Keratinocyte (primary cell): Measurements from ENCODE around the gene ILKAP. TPM values are rescaled to one million over a fixed set of nuclear protein-coding genes. Genes with fewer than 3 reads are reported as not detected.

Experiments used
- DNase-seq: peaks from one replicate; pipeline ENCODE4 v3.0.0-alpha.2; 2011; ENCODE audit warnings: low read depth, missing footprints, low spot score
- FAIRE-seq: peaks from 2 replicates; lab custom pipeline; 2011; peaks lifted over from hg19 to GRCh38; lab: Jason Lieb, UNC
- H2AFZ ChIP-seq: 2 replicates; pipeline ENCODE4 v1.6.0; 2012; ENCODE audit warnings: low read length, control low read depth, inconsistent platforms; ENCODE audit not compliant: control insufficient read depth
- H3K27ac ChIP-seq: 2 replicates; pipeline ENCODE4 v1.5.1; 2011; ENCODE audit warnings: low read length; ENCODE audit not compliant: control insufficient read depth, insufficient read depth
- H3K27me3 ChIP-seq: 3 replicates; pipeline ENCODE4 v1.6.0; 2011; ENCODE audit warnings: low read length; ENCODE audit not compliant: control insufficient read depth, insufficient read depth; ENCODE audit errors: extremely low read depth
- H3K36me3 ChIP-seq, 2 experiments: 2 replicates in 1 of 2; 3 replicates in 1 of 2; pipeline ENCODE4 v1.5.1; 2011; ENCODE audit warnings: low read length in 2 of 2, mild to moderate bottlenecking in 1 of 2; ENCODE audit not compliant: control insufficient read depth in 2 of 2, insufficient read depth in 2 of 2; ENCODE audit errors: extremely low read depth in 1 of 2
- H3K4me1 ChIP-seq: 3 replicates; pipeline ENCODE4 v1.5.1; 2011; ENCODE audit warnings: low read length; ENCODE audit not compliant: control insufficient read depth, insufficient read depth; ENCODE audit errors: extremely low read depth
- H3K4me2 ChIP-seq: 3 replicates; pipeline ENCODE4 v1.6.0; 2011; ENCODE audit warnings: low read depth, low read length; ENCODE audit not compliant: control insufficient read depth, insufficient read depth; ENCODE audit errors: extremely low read depth
- H3K4me3 ChIP-seq, 3 experiments: fragments of 200-600 bp in 1 of 3; sonication (generic) in 1 of 3; 2 replicates in 2 of 3; 3 replicates in 1 of 3; pipeline ENCODE4 v1.5.1; 2011 to 2016; ENCODE audit warnings: low read length in 3 of 3, mild to moderate bottlenecking in 3 of 3, control low read depth in 2 of 3, inconsistent platforms in 1 of 3, low read depth in 1 of 3, mixed read lengths in 1 of 3, mixed run types in 1 of 3, moderate library complexity in 1 of 3; ENCODE audit not compliant: control insufficient read depth in 2 of 3, insufficient read depth in 2 of 3; ENCODE audit errors: extremely low read depth in 1 of 3
- H3K79me2 ChIP-seq: 2 replicates; pipeline ENCODE4 v1.6.0; 2012; ENCODE audit warnings: low read length; ENCODE audit not compliant: control insufficient read depth, insufficient read depth
- H3K9ac ChIP-seq: 3 replicates; pipeline ENCODE4 v1.6.0; 2011; ENCODE audit warnings: low read length; ENCODE audit not compliant: control insufficient read depth, insufficient read depth; ENCODE audit errors: extremely low read depth
- H3K9me1 ChIP-seq: 3 replicates; pipeline ENCODE4 v1.6.0; 2011; ENCODE audit warnings: low read length; ENCODE audit not compliant: control insufficient read depth, insufficient read depth; ENCODE audit errors: extremely low read depth
- H3K9me3 ChIP-seq: 2 replicates; pipeline ENCODE4 v1.5.1; 2012; ENCODE audit warnings: low read depth, low read length; ENCODE audit not compliant: control insufficient read depth
- H4K20me1 ChIP-seq: 3 replicates; pipeline ENCODE4 v1.6.0; 2011; ENCODE audit warnings: low read length; ENCODE audit not compliant: control insufficient read depth, insufficient read depth; ENCODE audit errors: extremely low read depth
- CTCF ChIP-seq, 3 experiments: IDR thresholded peaks in 1 of 3; conservative IDR thresholded peaks in 1 of 3; optimal IDR thresholded peaks in 1 of 3; 2 replicates in 2 of 3; 3 replicates in 1 of 3; pipeline versions ENCODE3 to v1.5.1; 2011; ENCODE audit warnings: low read length in 3 of 3, mild to moderate bottlenecking in 3 of 3, moderate library complexity in 2 of 3, control low read depth in 1 of 3, inconsistent platforms in 1 of 3; ENCODE audit not compliant: insufficient read depth in 2 of 3; ENCODE audit errors: extremely low read depth in 1 of 3
- EZH2 ChIP-seq: IDR thresholded peaks from one replicate; pipeline ENCODE4 v1.6.1; 2012; ENCODE audit warnings: inconsistent platforms, mild to moderate bottlenecking, low read length, moderate library complexity
- dilution Hi-C: fragments of 300-500 bp; cut with MboI; formaldehyde crosslinking; loops from one replicate; pipeline ENCODE4 v1.7.0; 2020; ENCODE audit warnings: low sequenced_read_pairs; ENCODE audit not compliant: extremely low pct_ligation_motif_present
- polyA plus RNA-seq, 5 experiments: library from polyadenylated mRNA; depleted of rRNA in 3 of 5; stranded (reverse) in 3 of 5; stranded (forward) in 1 of 5; unstranded in 1 of 5; fragments of >200 nt; gene quantifications; 1 replicate in 1 of 5; 2 replicates in 3 of 5; 3 replicates in 1 of 5; pipeline versions ENCODE4 v1.2.1 to v1.2.3, GENCODE V29; 2011 to 2012; ENCODE audit warnings: missing spikeins in 2 of 5, low read depth in 1 of 5, low replicate concordance in 1 of 5

Gene ILKAP
- polyA plus RNA-seq, 1 donor (not counting 4 experiments of a cell fraction or from before 2014, with no cell fraction given) = 39.1 TPM

GRCh38 chr2:238183821-238184220 is 19.7 kb downstream of the ILKAP start:
- Histone ChIP-seq H3K4me3 (no peak overlapping the region), H3K36me3 (peaks cover 49 to 52% of the 10 kb centered on the region in 2 experiments), H3K27me3 (no peaks in the 10 kb centered on the region), H3K27ac (no peak overlapping the region), H3K9me1 (no peaks in the 10 kb centered on the region), H3K9ac (no peak overlapping the region), H3K9me3 (no peaks in the 10 kb centered on the region), H3K79me2 (no peaks in the 10 kb centered on the region), H4K20me1 (no peaks in the 10 kb centered on the region), H3K4me1 (no peaks in the 10 kb centered on the region), H2AFZ (no peak overlapping the region), H3K4me2 (no peak overlapping the region)
- TF ChIP-seq EZH2 (no peak), CTCF (optimal IDR thresholded peaks at IDR 0.05 in 1 of 3, IDR thresholded peaks at IDR 0.05 in 1 of 3, conservative IDR thresholded peaks at IDR 0.05 in 1 of 3; ENCODE audit: extremely low read depth in 1 of 3, insufficient read depth in 2 of 3, low read length in 3 of 3) (no peak)
- DNase-seq (no peak), FAIRE-seq (no peak)
- dilution Hi-C loops = no loop called here

GRCh38 chr2:238182362-238182761 is 21.1 kb downstream of the ILKAP start:
- DNase-seq (no peak), FAIRE-seq (no peak)
- H3K36me3 ChIP-seq = peaks cover 41 to 44% of the 10 kb centered on the region in 2 experiments
- no peak overlapping the region for H3K4me3 ChIP-seq
- no peaks in the 10 kb centered on the region for H3K27me3 ChIP-seq
- no peaks in the 10 kb centered on the region for H4K20me1 ChIP-seq
- H3K79me2 ChIP-seq = no peaks in the 10 kb centered on the region
- H3K9me3 ChIP-seq = no peaks in the 10 kb centered on the region
- H3K9me1 ChIP-seq = no peaks in the 10 kb centered on the region
- no peak overlapping the region for H3K27ac ChIP-seq
- TF ChIP-seq CTCF (optimal IDR thresholded peaks at IDR 0.05 in 1 of 3, IDR thresholded peaks at IDR 0.05 in 1 of 3, conservative IDR thresholded peaks at IDR 0.05 in 1 of 3; ENCODE audit: extremely low read depth in 1 of 3, insufficient read depth in 2 of 3, low read length in 3 of 3) (no peak), EZH2 (no peak)
- H3K9ac ChIP-seq = no peak overlapping the region
- H3K4me1 ChIP-seq = no peaks in the 10 kb centered on the region
- no peak overlapping the region for H3K4me2 ChIP-seq
- dilution Hi-C loops = no loop called here
- H2AFZ ChIP-seq = no peak overlapping the region
